Loucy (cell line): Measurements from ENCODE around the gene SCG2.

Source experiments
- EZH2phosphoT487 ChIP-seq: fragments of 200-600 bp; IDR thresholded peaks from 2 replicates; pipeline ENCODE4 v1.6.1; 2018; ENCODE audit warnings: antibody characterized with exemption, mild to moderate bottlenecking, moderate library complexity, borderline replicate concordance
- TF ChIP-seq, protein P1 (sequence below): fragments of 200-600 bp; sonication (generic); conservative IDR thresholded peaks from 2 replicates; pipeline ENCODE4 v1.5.1; 2014; ENCODE audit warnings: mild to moderate bottlenecking, antibody characterized with exemption, low read length

DNA sequence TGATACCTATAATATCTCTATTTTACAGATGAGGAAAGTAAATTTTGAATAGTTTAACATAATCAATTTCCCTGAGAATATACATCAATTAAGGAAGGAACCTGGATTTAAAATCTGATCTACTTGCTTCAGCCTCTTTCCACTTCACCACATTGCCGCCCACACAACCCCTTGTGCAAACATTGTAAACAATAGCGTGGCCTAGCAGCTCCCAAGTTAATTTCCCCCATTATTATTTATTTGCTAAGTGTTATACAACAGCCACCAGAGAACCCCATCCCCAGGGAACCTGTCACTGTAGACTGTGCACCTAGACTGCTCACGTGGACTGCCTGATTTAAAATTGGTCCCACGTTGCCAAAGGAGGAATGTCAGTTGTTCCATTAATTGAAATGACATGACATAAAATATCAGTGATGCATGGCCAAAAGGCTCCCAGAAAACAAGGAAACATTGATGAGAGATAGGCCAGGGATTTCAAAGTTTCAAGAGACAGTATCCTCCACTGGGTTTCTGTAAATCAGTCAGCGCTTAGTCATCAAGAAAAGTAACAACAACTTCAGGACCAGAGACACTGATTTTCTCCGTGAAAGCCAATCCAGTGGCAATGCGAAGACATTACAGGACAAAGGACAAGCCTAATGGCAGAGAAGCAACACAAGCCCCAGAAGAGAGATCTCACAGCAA, 41.3 kb downstream of the SCG2 start:
- TF ChIP-seq, protein P1, sequence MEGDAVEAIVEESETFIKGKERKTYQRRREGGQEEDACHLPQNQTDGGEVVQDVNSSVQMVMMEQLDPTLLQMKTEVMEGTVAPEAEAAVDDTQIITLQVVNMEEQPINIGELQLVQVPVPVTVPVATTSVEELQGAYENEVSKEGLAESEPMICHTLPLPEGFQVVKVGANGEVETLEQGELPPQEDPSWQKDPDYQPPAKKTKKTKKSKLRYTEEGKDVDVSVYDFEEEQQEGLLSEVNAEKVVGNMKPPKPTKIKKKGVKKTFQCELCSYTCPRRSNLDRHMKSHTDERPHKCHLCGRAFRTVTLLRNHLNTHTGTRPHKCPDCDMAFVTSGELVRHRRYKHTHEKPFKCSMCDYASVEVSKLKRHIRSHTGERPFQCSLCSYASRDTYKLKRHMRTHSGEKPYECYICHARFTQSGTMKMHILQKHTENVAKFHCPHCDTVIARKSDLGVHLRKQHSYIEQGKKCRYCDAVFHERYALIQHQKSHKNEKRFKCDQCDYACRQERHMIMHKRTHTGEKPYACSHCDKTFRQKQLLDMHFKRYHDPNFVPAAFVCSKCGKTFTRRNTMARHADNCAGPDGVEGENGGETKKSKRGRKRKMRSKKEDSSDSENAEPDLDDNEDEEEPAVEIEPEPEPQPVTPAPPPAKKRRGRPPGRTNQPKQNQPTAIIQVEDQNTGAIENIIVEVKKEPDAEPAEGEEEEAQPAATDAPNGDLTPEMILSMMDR = no peak
- no peak for TF ChIP-seq EZH2phosphoT487
